GM12891 (cell line): ENCODE data around the gene PLAAT4.

Experiments used
- DNase-seq: peaks from one replicate; pipeline ENCODE4 v3.0.0; 2011; ENCODE audit warnings: low spot score; ENCODE audit not compliant: insufficient read length
- FAIRE-seq: peaks from 2 replicates; lab custom pipeline; 2011; peaks lifted over from hg19 to GRCh38; lab: Jason Lieb, UNC
- PAX5 ChIP-seq: IDR thresholded peaks from 2 replicates; pipeline ENCODE4 v1.6.1; 2011; ENCODE audit warnings: low read length, moderate library complexity, mild to moderate bottlenecking; ENCODE audit not compliant: insufficient read depth, severe bottlenecking
- POLR2A ChIP-seq: IDR thresholded peaks from 2 replicates; pipeline ENCODE4 v1.6.1; 2011; ENCODE audit warnings: low read depth, low read length, control low read depth
- POLR2AphosphoS5 ChIP-seq: IDR thresholded peaks from 2 replicates; pipeline ENCODE4 v1.6.1; 2011; ENCODE audit warnings: low read depth, low read length, control low read depth
- POU2F2 ChIP-seq: IDR thresholded peaks from 2 replicates; pipeline ENCODE4 v1.6.1; 2011; ENCODE audit warnings: low read depth, mild to moderate bottlenecking, control low read depth, low read length, moderate library complexity
- SPI1 ChIP-seq: IDR thresholded peaks from 2 replicates; pipeline ENCODE4 v1.6.1; 2011; ENCODE audit warnings: low read depth, low read length, control low read depth
- TAF1 ChIP-seq: IDR thresholded peaks from 2 replicates; pipeline ENCODE4 v1.6.1; 2011; ENCODE audit warnings: low read depth, low read length, control low read depth

PLAAT4 gene

GRCh38 chr11:63595296-63595695 lies 58.7 kb downstream of the PLAAT4 start:
- DNase-seq (no peak), FAIRE-seq (no peak)
- TF ChIP-seq PAX5 = no peak
- no peak for TF ChIP-seq SPI1
- no peak for TF ChIP-seq TAF1
- TF ChIP-seq POU2F2 = no peak
- TF ChIP-seq POLR2AphosphoS5 = no peak
- no peak for TF ChIP-seq POLR2A
